PC-9 (cell line): ENCODE results near the gene SORBS1. TPM values are rescaled to one million over a fixed set of nuclear protein-coding genes. Genes with fewer than 3 reads are reported as not detected.

Experiments used
- BruUV-seq: library from RNA; stranded (reverse); fragments of 400-500 nt; replicated peaks from 2 replicates; lab custom pipeline; 2021; lab: Mats Ljungman, UMichigan
- CTCF ChIA-PET: fragments of 300-600 bp; sonication (Branson Sonifier 250); formaldehyde crosslinking; loops from one replicate; lab custom pipeline; 2022; ENCODE audit warnings: antibody characterized with exemption; lab: Charles Lee
- POLR2A ChIA-PET: fragments of 300-600 bp; sonication (Branson Sonifier 250); formaldehyde crosslinking; loops from one replicate; lab custom pipeline; 2022; ENCODE audit warnings: antibody characterized with exemption; ENCODE audit not compliant: unreplicated experiment; lab: Charles Lee
- DNase-seq, 2 experiments: peaks; one replicate each; pipeline versions ENCODE4 v3.0.0 to v3.0.0-alpha.2; 2015 to 2022; ENCODE audit warnings: mixed read lengths in 1 of 2
- H2AFZ ChIP-seq: fragments of 200-600 bp; sonication (generic); 2 replicates; pipeline ENCODE4 v1.8.1; 2017; ENCODE audit warnings: antibody characterized with exemption
- H3F3A ChIP-seq: fragments of 200-600 bp; sonication (generic); 2 replicates; pipeline ENCODE4 v1.8.1; 2017; ENCODE audit warnings: antibody characterized with exemption, mild to moderate bottlenecking, low read depth; ENCODE audit not compliant: insufficient read depth
- H3K27ac ChIP-seq: fragments of 200-600 bp; sonication (generic); 2 replicates; pipeline ENCODE4 v1.6.1; 2016; ENCODE audit warnings: mixed run types
- H3K27me3 ChIP-seq: fragments of 200-600 bp; sonication (generic); 2 replicates; pipeline ENCODE4 v1.6.1; 2016; ENCODE audit warnings: low read depth, mixed run types; ENCODE audit not compliant: insufficient read depth
- H3K36me3 ChIP-seq: fragments of 200-600 bp; sonication (generic); 2 replicates; pipeline ENCODE4 v1.6.1; 2016; ENCODE audit warnings: low read depth, mixed run types
- H3K4me1 ChIP-seq: fragments of 200-600 bp; sonication (generic); replicated peaks from 2 replicates; pipeline ENCODE4 v1.6.1; 2016; ENCODE audit warnings: mixed run types; ENCODE audit not compliant: insufficient read depth
- H3K4me2 ChIP-seq: fragments of 200-600 bp; sonication (generic); 2 replicates; pipeline ENCODE4 v1.6.1; 2017; ENCODE audit warnings: mixed run types
- H3K4me3 ChIP-seq: fragments of 200-600 bp; sonication (generic); 2 replicates; pipeline ENCODE4 v1.6.1; 2016; ENCODE audit warnings: mixed run types
- H3K79me2 ChIP-seq: fragments of 200-600 bp; sonication (generic); 2 replicates; pipeline ENCODE4 v1.6.1; 2017; ENCODE audit warnings: low read depth, mixed run types
- H3K9me2 ChIP-seq: fragments of 200-600 bp; sonication (generic); 2 replicates; pipeline ENCODE4 v1.8.1; 2017; ENCODE audit warnings: mild to moderate bottlenecking; ENCODE audit not compliant: insufficient read depth
- H3K9me3 ChIP-seq: fragments of 200-600 bp; sonication (generic); 2 replicates; pipeline ENCODE4 v1.8.1; 2016; ENCODE audit warnings: low read depth; ENCODE audit not compliant: insufficient read depth
- H4K20me1 ChIP-seq: fragments of 200-600 bp; sonication (generic); 2 replicates; pipeline ENCODE4 v1.8.1; 2017; ENCODE audit not compliant: insufficient read depth
- EZH2 ChIP-seq: fragments of 200-600 bp; sonication (generic); IDR thresholded peaks from 2 replicates; pipeline ENCODE4 v1.8.0; 2017; ENCODE audit warnings: antibody characterized with exemption, low read depth
- intact Hi-C: fragments of 100-400 bp; cut with micrococcal nuclease; formaldehyde crosslinking; loops from one replicate; pipeline ENCODE4 v1.10.0; 2022; ENCODE audit not compliant: unreplicated experiment
- total RNA-seq: library from RNA; stranded (reverse); gene quantifications from 2 replicates; pipeline ENCODE4 v1.2.3, GENCODE V29; 2021
- TF ChIP-seq, protein P1 (sequence below): fragments of 200-600 bp; sonication (generic); conservative IDR thresholded peaks from 2 replicates; pipeline ENCODE4 v1.6.1; 2017; ENCODE audit warnings: mixed run types, antibody characterized with exemption, mild to moderate bottlenecking, moderate library complexity

The SORBS1 gene
- total RNA-seq, 1 experiment from 2014 or later: 5.0 TPM

DNA sequence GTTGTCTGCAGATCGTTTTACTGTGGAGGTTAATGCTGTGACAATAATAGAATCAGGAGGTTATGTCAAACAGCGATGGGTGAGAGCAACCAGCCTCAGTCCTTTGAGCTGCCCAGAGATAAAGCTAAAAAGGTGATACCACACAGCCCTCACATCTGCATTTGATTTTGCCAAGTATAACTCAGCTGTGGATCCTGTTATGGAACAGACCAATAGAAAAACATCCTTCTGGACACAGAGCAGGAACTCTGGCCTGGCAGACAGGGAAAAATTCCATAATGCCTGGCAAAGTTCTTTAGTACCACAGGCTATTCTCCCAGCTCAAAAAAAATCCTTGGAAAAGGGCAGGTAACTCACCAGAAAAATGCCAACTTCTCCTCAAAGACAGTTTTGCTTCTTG lies 183.2 kb downstream of the SORBS1 start:
- H3K4me3 ChIP-seq: no peak overlapping the region
- intact Hi-C loops: loop anchor here (10.0 kb wide), 1 partner anchor 487 kb away; no protein-coding TSS in a partner anchor
- TF ChIP-seq, protein P1, sequence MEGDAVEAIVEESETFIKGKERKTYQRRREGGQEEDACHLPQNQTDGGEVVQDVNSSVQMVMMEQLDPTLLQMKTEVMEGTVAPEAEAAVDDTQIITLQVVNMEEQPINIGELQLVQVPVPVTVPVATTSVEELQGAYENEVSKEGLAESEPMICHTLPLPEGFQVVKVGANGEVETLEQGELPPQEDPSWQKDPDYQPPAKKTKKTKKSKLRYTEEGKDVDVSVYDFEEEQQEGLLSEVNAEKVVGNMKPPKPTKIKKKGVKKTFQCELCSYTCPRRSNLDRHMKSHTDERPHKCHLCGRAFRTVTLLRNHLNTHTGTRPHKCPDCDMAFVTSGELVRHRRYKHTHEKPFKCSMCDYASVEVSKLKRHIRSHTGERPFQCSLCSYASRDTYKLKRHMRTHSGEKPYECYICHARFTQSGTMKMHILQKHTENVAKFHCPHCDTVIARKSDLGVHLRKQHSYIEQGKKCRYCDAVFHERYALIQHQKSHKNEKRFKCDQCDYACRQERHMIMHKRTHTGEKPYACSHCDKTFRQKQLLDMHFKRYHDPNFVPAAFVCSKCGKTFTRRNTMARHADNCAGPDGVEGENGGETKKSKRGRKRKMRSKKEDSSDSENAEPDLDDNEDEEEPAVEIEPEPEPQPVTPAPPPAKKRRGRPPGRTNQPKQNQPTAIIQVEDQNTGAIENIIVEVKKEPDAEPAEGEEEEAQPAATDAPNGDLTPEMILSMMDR: no peak
- no peak for TF ChIP-seq EZH2
- no peaks in the 10 kb centered on the region for H4K20me1 ChIP-seq
- no peak overlapping the region for H2AFZ ChIP-seq
- no TSS peak for BruUV-seq
- no peak overlapping the region for H3K27ac ChIP-seq
- DNase-seq: no peak
- H3K9me2 ChIP-seq: no peaks in the 10 kb centered on the region
- H3K4me2 ChIP-seq: no peak overlapping the region
- CTCF ChIA-PET: interaction anchor here (0.6 kb wide), 1 partner anchor 132 kb away, joined by 10 read pairs; no protein-coding TSS in a partner anchor
- H3K9me3 ChIP-seq: no peaks in the 10 kb centered on the region
- no peaks in the 10 kb centered on the region for H3F3A ChIP-seq
- H3K4me1 ChIP-seq: no peaks in the 10 kb centered on the region
- H3K27me3 ChIP-seq: no peaks in the 10 kb centered on the region
- H3K79me2 ChIP-seq: no peaks in the 10 kb centered on the region
- H3K36me3 ChIP-seq: no peaks in the 10 kb centered on the region
- POLR2A ChIA-PET: no interaction called here

DNA sequence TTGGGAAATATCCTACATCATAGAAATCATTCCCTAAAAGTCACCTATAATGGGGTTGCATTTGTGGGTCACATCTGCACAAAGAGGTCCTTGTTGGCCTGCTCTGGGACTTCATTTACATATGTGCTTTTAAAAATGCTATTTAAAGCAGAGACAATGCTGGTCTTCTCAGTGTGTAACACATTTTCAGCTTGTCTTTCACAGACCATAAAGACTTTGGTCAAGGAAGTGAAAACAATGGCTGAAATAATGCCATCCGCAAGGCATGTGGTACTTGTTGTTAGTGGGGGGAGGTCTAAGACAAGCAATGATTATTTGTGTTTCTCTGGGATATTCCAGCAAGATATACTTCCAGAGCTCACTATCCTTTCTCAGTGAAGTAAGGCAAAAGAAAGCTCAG lies 185.8 kb downstream of the SORBS1 start:
- Histone ChIP-seq H3K27me3 (no peaks in the 10 kb centered on the region), H2AFZ (no peak overlapping the region), H3K9me2 (no peaks in the 10 kb centered on the region), H3K36me3 (no peaks in the 10 kb centered on the region), H3K4me3 (no peak overlapping the region), H3K9me3 (no peaks in the 10 kb centered on the region), H3F3A (no peaks in the 10 kb centered on the region), H3K27ac (no peak overlapping the region), H3K79me2 (no peaks in the 10 kb centered on the region), H4K20me1 (no peaks in the 10 kb centered on the region), H3K4me1 (no peaks in the 10 kb centered on the region), H3K4me2 (no peak overlapping the region)
- no peak for TF ChIP-seq EZH2
- TF ChIP-seq, protein P1: no peak
- ChIA-PET CTCF (interaction anchor here (0.6 to 2.9 kb wide), 5 partner anchors 15 to 226 kb away, joined by 3 to 17 read pairs (median 4); no protein-coding TSS in a partner anchor), POLR2A (no interaction called here)
- DNase-seq: no peak
- BruUV-seq: no TSS peak
- intact Hi-C loops: loop anchor here (2.0 to 10.0 kb wide), 2 partner anchors 69 to 489 kb away; no protein-coding TSS in a partner anchor

DNA sequence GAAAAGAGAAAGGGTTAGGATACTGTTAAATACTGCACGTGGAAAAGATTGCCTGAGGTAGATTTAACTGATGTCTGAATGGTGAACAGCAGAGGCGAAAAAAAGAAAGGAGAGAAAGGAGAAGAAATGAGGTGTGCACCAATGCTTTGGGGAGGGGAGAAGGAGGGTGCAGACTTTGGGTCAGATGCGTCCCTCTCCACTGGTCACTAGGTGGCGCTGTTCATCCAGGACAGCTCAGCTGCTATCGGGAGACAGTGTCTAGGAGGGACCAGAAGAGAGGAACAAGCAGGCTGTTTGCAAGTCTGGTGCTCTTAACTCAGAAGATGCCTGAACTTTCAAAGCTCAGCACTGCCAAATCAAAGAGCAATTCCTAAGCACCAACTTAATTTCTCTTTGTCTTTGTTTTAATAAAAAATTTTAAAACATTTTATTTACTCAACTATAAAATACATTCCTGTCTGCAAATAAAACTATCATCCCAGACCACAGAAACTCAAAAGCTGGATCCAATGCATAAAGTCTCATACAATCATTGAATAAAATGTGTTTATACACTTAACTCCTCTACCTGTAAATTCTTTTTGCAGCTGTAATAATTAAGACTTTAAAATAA lies 186.5 kb downstream of the SORBS1 start:
- Histone ChIP-seq H4K20me1 (no peaks in the 10 kb centered on the region), H3K9me3 (no peaks in the 10 kb centered on the region), H3K9me2 (no peaks in the 10 kb centered on the region), H3K36me3 (no peaks in the 10 kb centered on the region), H3K27ac (no peak overlapping the region), H3F3A (no peaks in the 10 kb centered on the region), H3K4me1 (no peaks in the 10 kb centered on the region), H3K27me3 (no peaks in the 10 kb centered on the region), H3K4me3 (no peak overlapping the region), H2AFZ (no peak overlapping the region), H3K79me2 (no peaks in the 10 kb centered on the region), H3K4me2 (no peak overlapping the region)
- POLR2A ChIA-PET: no interaction called here
- intact Hi-C loops: loop anchor here (1.0 to 10.0 kb wide), 4 partner anchors 56 to 490 kb away; no protein-coding TSS in a partner anchor
- peak; percentile 59 to 65 for DNase-seq
- TF ChIP-seq, protein P1: peak; percentile 91
- no peak for TF ChIP-seq EZH2
- CTCF ChIA-PET: interaction anchor here (0.6 to 2.9 kb wide), 9 partner anchors 9 to 319 kb away, joined by 3 to 17 read pairs (median 4); partner anchors contain the start of gene TCTN3
- BruUV-seq: no TSS peak
